PC-3 (cell line): ENCODE results near the gene CYBA. TPM values are rescaled to one million over a fixed set of nuclear protein-coding genes. Genes with fewer than 3 reads are reported as not detected.

Experiments used
- ATAC-seq: fragments of 200-7000 bp; cut with Tn5 transposase; 2 replicates; pipeline ENCODE4 v1.9.1; 2020; ENCODE audit warnings: mild to moderate bottlenecking, moderate library complexity
- BruUV-seq: library from RNA; stranded (reverse); fragments of 400-500 nt; replicated peaks from 2 replicates; lab custom pipeline; 2021; lab: Mats Ljungman, UMichigan
- CTCF ChIA-PET: fragments of 300-600 bp; sonication (Branson Sonifier 250); formaldehyde crosslinking; loops from one replicate; lab custom pipeline; 2022; ENCODE audit warnings: antibody characterized with exemption; lab: Charles Lee
- POLR2A ChIA-PET: fragments of 300-600 bp; sonication (Branson Sonifier 250); formaldehyde crosslinking; loops from one replicate; lab custom pipeline; 2022; ENCODE audit warnings: antibody characterized with exemption; ENCODE audit not compliant: unreplicated experiment; lab: Charles Lee
- DNase-seq: peaks from one replicate; pipeline ENCODE4 v3.0.0-alpha.2; 2015
- H2AFZ ChIP-seq: fragments of 300-600 bp; sonication (generic); 2 replicates; pipeline ENCODE4 v1.6.0; 2016; ENCODE audit warnings: antibody characterized with exemption, low read length
- H3F3A ChIP-seq: fragments of 300-600 bp; sonication (generic); one replicate; pipeline ENCODE4 v1.6.0; 2017; ENCODE audit warnings: antibody characterized with exemption, low read length, control low read depth, mild to moderate bottlenecking; ENCODE audit not compliant: unreplicated experiment
- H3K27ac ChIP-seq: fragments of 300-600 bp; sonication (generic); 2 replicates; pipeline ENCODE4 v1.5.1; 2016; ENCODE audit warnings: mild to moderate bottlenecking, low read length
- H3K27me3 ChIP-seq: fragments of 300-600 bp; sonication (generic); 2 replicates; pipeline ENCODE4 v1.6.1; 2016; ENCODE audit warnings: low read length, mixed read lengths
- H3K36me3 ChIP-seq: fragments of 300-600 bp; sonication (generic); 2 replicates; pipeline ENCODE4 v1.6.1; 2016; ENCODE audit warnings: low read depth, mixed run types, low read length, mixed read lengths
- H3K4me1 ChIP-seq: fragments of 300-600 bp; sonication (generic); 2 replicates; pipeline ENCODE4 v1.5.1; 2016; ENCODE audit warnings: low read length; ENCODE audit not compliant: insufficient read depth
- H3K4me2 ChIP-seq: fragments of 300-600 bp; sonication (generic); 2 replicates; pipeline ENCODE4 v1.6.0; 2016; ENCODE audit warnings: low read length
- H3K4me3 ChIP-seq: fragments of 300-600 bp; sonication (generic); 2 replicates; pipeline ENCODE4 v1.5.1; 2016; ENCODE audit warnings: mild to moderate bottlenecking, low read length, mixed read lengths
- H3K79me2 ChIP-seq: fragments of 300-600 bp; sonication (generic); 2 replicates; pipeline ENCODE4 v1.6.1; 2017; ENCODE audit warnings: low read length, mixed read lengths
- H3K9ac ChIP-seq: fragments of 300-600 bp; sonication (generic); 2 replicates; pipeline ENCODE4 v1.6.0; 2016; ENCODE audit warnings: mild to moderate bottlenecking, low read length
- H3K9me2 ChIP-seq: fragments of 300-600 bp; sonication (generic); replicated peaks from 2 replicates; pipeline ENCODE4 v1.6.1; 2016; ENCODE audit warnings: mixed run types, low read length, mixed read lengths
- H3K9me3 ChIP-seq: fragments of 300-600 bp; sonication (generic); 2 replicates; pipeline ENCODE4 v1.6.1; 2016; ENCODE audit warnings: low read length, mixed read lengths
- H4K20me1 ChIP-seq: fragments of 300-600 bp; sonication (generic); 2 replicates; pipeline ENCODE4 v1.6.1; 2016; ENCODE audit warnings: low read length, mixed read lengths
- CTCF ChIP-seq: fragments of 300-600 bp; sonication (generic); conservative IDR thresholded peaks from 2 replicates; pipeline ENCODE4 v1.5.1; 2017; ENCODE audit warnings: antibody characterized with exemption, low read depth, mild to moderate bottlenecking, low read length
- EZH2 ChIP-seq: fragments of 300-600 bp; sonication (generic); IDR thresholded peaks from one replicate; pipeline ENCODE4 v1.6.1; 2017; ENCODE audit warnings: antibody characterized with exemption, mild to moderate bottlenecking, low read length; ENCODE audit not compliant: unreplicated experiment
- EZH2phosphoT487 ChIP-seq: fragments of 300-600 bp; sonication (generic); IDR thresholded peaks from 2 replicates; pipeline ENCODE4 v1.6.1; 2018; ENCODE audit warnings: mild to moderate bottlenecking, antibody characterized with exemption, low read length, borderline replicate concordance
- intact Hi-C: fragments of 100-400 bp; cut with micrococcal nuclease; formaldehyde crosslinking; loops from 2 replicates; pipeline ENCODE4 v1.9.0; 2023
- total RNA-seq: library from RNA; depleted of rRNA; stranded (reverse); fragments of >200 nt; gene quantifications from 2 replicates; pipeline ENCODE4 v1.2.3, GENCODE V29; 2014

The CYBA gene
- total RNA-seq, 1 experiment from 2014 or later, result not detected

- POLR2A ChIA-PET, result no interaction called here
- H3K27ac ChIP-seq, result no peak overlapping the region
- H2AFZ ChIP-seq, result no peak overlapping the region
- no peaks in the 10 kb centered on the region for H3F3A ChIP-seq
- ATAC-seq (no peak), DNase-seq (no peak)
- CTCF ChIA-PET, result no interaction called here
- H3K4me3 ChIP-seq, result no peak overlapping the region
- no peaks in the 10 kb centered on the region for H3K9me2 ChIP-seq
- H3K9me3 ChIP-seq, result no peaks in the 10 kb centered on the region
- no peaks in the 10 kb centered on the region for H4K20me1 ChIP-seq
- intact Hi-C loops, result no loop called here
- H3K36me3 ChIP-seq, result no peaks in the 10 kb centered on the region
- TF ChIP-seq CTCF, result no peak
- TF ChIP-seq EZH2, result no peak
- TF ChIP-seq EZH2phosphoT487, result no peak
- H3K27me3 ChIP-seq, result no peaks in the 10 kb centered on the region
- H3K79me2 ChIP-seq, result no peaks in the 10 kb centered on the region
- no peak overlapping the region for H3K4me2 ChIP-seq
- H3K9ac ChIP-seq, result no peak overlapping the region
- H3K4me1 ChIP-seq, result no peaks in the 10 kb centered on the region
- BruUV-seq, result no TSS peak
These were observed 3.4 kb downstream of the CYBA start for GRCh38 chr16:88647178-88648070.

- no peaks in the 10 kb centered on the region for H3K79me2 ChIP-seq
- intact Hi-C loops, result no loop called here
- no peaks in the 10 kb centered on the region for H3K36me3 ChIP-seq
- H3F3A ChIP-seq, result no peaks in the 10 kb centered on the region
- H3K27me3 ChIP-seq, result no peaks in the 10 kb centered on the region
- H3K4me2 ChIP-seq, result no peak overlapping the region
- DNase-seq, result no peak
- H3K4me3 ChIP-seq, result no peak overlapping the region
- no peak overlapping the region for H3K27ac ChIP-seq
- H3K4me1 ChIP-seq, result no peaks in the 10 kb centered on the region
- H4K20me1 ChIP-seq, result no peaks in the 10 kb centered on the region
- TF ChIP-seq CTCF (no peak), EZH2phosphoT487 (no peak), EZH2 (no peak)
- H2AFZ ChIP-seq, result no peak overlapping the region
- no peak for ATAC-seq
- ChIA-PET POLR2A (no interaction called here), CTCF (no interaction called here)
- BruUV-seq, result no TSS peak
- H3K9me2 ChIP-seq, result no peaks in the 10 kb centered on the region
- no peak overlapping the region for H3K9ac ChIP-seq
- H3K9me3 ChIP-seq, result no peaks in the 10 kb centered on the region
These were observed 4.4 kb downstream of the CYBA start for GRCh38 chr16:88646345-88647034.
